IPS-NIHi7 (cell line): ENCODE results near the gene PLAAT4.
"Not testable (repeated sequence)": the region's sequence is repeated elsewhere in the genome, so short reads cannot be mapped to it uniquely, and the experiment has no call there.

ENCODE experiments used
- DNase-seq: peaks from one replicate; pipeline ENCODE4 v3.0.0; 2012; ENCODE audit warnings: mixed read lengths; ENCODE audit errors: extremely low spot score

PLAAT4 gene

GRCh38 chr11:63543711-63544110 lies 7.1 kb downstream of the PLAAT4 start:
- DNase-seq: no peak

GRCh38 chr11:63547061-63547460 lies 10.5 kb downstream of the PLAAT4 start:
- DNase-seq: no peak

GRCh38 chr11:63548178-63548577 lies 11.6 kb downstream of the PLAAT4 start:
- DNase-seq: no peak

GRCh38 chr11:63549411-63549810 lies 12.8 kb downstream of the PLAAT4 start:
- DNase-seq: no peak

GRCh38 chr11:63550156-63550700 lies 13.6 kb downstream of the PLAAT4 start:
- DNase-seq: not testable (repeated sequence)

GRCh38 chr11:63551091-63551888 lies 14.7 kb downstream of the PLAAT4 start:
- DNase-seq: no peak

- no peak for DNase-seq
Observed at GRCh38 chr11:63551889-63552266, 15.3 kb downstream of the PLAAT4 start.

- DNase-seq: no peak
Observed at GRCh38 chr11:63552921-63553320, 16.3 kb downstream of the PLAAT4 start.

GRCh38 chr11:63553759-63554158 lies 17.2 kb downstream of the PLAAT4 start:
- no peak for DNase-seq

- DNase-seq: no peak
Observed at GRCh38 chr11:63554877-63555223, 18.2 kb downstream of the PLAAT4 start.

- DNase-seq: no peak
Observed at GRCh38 chr11:63556404-63557013, 19.9 kb downstream of the PLAAT4 start.

- no peak for DNase-seq
Observed at GRCh38 chr11:63557570-63557969, 21.0 kb downstream of the PLAAT4 start.

GRCh38 chr11:63558459-63559157 lies 22.0 kb downstream of the PLAAT4 start:
- no peak for DNase-seq

GRCh38 chr11:63560506-63561180 lies 24.0 kb downstream of the PLAAT4 start:
- DNase-seq: no peak

- DNase-seq: no peak
Observed at GRCh38 chr11:63563201-63564055, 26.8 kb downstream of the PLAAT4 start, which contains the start of gene PLAAT2. TSS of gene PLAAT2 (minus strand) at chr11:63563379. CDS start at chr11:63563324, 55 bp downstream.

- DNase-seq: no peak
Observed at GRCh38 chr11:63564056-63564774, 27.6 kb downstream of the PLAAT4 start.

- no peak for DNase-seq
Observed at GRCh38 chr11:63564784-63565350, 28.3 kb downstream of the PLAAT4 start.

- no peak for DNase-seq
Observed at GRCh38 chr11:63567044-63567840, 30.6 kb downstream of the PLAAT4 start.

- DNase-seq: no peak
Observed at GRCh38 chr11:63569570-63569969, 33.0 kb downstream of the PLAAT4 start.
